Stimulated activated CD4-positive, alpha-beta T cell treated with anti-CD3 and anti-CD28 coated beads, Interleukin-12 subunit alpha, Interleukin-12 subunit beta, amount 100 ng/mL, for 24 hours (primary cell): ENCODE results near the gene CD151.

Source experiments
- DNase-seq, 2 experiments: peaks; one replicate each; pipeline ENCODE4 v3.0.0-alpha.2; 2020; ENCODE audit warnings: low read depth in 2 of 2

CD151 gene

DNA sequence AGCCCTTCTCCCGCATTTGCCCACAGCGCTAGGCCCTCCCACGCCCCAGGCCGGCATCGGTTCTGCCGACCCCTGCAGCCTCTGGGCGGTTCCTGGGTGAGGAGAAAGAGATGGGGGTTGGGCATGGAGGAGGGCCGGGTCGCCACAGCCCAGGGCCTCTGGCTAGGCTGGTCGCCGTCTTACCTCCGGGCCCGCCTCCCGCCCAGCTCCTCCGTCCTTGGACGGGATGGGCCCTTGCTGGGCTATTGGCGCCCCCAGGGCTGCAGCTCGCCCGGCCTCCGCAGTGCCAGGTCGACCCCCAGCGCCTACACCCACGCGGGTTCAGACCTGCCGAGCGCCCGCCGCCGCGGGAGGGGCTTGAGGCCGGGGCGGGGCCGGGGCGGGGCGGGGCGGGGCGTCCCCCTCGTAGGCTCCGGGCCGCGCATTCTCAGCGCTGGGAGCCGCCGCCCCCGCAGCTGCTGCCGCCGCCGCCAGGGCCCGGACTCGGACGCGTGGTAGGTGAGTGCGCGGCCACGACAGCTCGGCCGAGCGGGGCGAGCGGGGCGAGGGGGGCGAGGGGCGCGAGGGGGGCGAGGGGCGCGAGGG is at the start of gene CD151:
Gene CD151, plus strand, starts transcription at position 424 of the 585 bp plus-strand sequence. CDS start 3,118 bp downstream, outside the sequence.
- no peak for DNase-seq

DNA sequence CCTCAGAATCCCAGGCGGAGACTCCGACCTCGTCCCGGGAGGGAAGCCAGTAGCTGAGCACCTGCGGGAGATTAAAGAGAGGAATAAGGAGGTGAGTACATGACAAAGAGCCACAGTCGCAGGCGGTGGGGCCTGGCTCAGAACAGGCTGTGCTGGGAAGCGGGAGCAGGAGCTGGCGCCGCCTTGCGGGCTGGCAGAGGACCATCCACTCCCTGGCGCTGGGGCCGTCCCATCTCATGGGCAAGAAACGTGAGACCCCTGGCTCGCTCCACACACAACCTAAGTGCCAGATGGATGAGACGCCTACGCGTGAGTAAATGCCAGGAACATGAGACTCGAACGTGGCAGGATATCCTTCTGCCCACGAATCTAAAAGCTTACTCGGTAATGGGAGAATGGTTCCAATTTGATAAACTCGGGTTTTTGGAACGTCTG is 49.2 kb upstream of the CD151 start:
- DNase-seq = no peak

DNA sequence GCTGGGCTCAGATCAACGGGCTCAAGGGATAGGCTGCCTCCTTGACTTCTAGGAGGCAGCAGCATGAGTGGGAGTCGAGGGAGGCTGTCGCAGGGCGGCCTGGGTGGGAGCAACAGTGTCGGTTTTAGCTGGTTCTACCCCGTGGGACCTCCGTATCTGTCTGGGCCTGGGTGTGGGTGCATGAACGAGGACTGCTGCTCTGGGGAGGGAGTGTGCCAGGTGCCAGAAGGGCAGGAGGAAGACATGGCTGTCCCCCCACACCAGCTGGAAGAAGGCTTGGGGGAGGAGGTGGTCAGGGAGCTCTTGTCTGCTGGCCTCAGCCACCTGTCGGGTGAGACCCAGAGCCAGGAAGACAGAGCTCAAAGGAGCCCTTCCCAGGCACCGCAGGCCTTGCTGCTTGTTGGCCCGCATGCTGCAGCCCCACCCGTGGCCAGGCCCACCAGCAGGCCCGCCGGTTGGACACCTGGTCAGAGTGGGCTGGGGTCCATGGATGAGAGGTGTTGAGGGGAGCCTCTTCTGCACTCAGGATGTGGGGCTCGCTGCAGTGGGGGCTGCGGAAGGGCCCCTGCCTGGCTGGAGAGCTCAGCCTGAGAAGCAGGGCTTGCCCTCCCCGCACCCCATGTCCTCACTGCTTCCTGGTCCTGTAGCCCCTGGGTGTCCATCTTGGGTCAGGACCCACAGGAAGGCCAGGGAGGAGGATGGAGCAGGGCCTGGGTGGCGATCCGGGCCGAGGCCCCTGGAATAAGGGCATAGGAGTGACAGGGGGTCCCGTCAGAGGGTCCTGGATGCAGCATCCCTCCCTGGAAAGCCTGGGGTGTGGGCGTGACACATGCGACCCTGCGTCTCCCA is 46.3 kb upstream of the CD151 start:
- no peak for DNase-seq

DNA sequence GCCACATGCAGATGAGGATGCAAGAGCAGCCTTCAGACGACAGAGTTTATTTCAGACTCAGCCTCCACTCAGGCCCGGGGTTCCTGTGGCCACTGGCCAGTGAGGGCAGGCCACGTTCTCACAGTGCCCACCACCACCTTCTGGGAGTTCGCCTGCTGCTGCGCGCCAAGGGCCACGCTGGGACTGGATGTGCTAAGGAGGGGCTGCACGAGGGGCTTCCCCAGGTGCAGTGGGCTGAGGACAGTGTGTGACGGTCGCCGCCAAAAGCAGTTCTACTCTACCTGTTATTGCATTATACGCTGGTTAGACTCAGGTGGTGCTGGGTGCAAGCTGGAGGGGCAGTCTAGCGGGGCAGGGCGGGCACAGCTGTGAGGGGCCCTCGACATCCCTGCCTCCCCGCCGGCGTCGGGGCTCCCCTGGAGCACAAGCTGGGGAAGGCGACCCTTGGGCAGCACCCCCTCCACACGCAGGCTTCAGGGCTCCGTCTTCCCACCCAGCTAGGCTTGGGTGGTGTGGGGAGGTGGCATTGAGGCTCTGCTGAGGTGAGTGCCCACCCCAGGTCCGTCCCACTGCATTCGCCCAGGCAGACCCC is 45.6 kb upstream of the CD151 start:
- DNase-seq = no peak

DNA sequence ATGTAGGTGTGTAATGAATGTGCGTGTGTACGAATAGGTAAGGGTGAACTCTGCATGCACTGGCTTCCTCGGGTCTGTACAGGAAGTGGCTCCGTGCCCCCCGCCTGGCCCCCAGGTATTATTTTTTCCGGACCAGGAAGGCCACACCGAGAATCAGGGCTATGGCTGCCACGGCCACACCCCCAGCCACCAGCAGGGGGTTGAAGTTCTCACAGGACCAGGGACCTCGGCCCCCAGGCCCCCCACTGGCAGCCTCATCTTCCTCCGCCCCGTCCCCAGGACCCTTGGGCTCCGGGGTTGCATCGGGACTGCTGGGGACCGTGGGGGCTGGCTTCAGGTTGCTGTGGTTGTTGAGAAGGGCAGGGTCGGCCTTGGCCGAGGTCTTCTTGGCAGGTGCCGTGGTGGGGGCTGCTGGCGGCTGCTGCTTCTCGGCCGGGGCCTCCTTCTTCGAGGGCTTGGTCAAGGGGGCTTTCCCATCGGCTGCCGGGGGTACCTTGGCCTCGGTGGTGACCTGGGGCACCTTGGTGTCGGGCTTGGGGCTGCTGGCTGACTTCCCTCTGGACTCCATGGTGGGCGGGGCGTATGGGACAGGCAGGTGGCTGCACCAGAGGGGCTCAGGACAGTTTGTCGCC is 44.6 kb upstream of the CD151 start:
- DNase-seq = no peak

DNA sequence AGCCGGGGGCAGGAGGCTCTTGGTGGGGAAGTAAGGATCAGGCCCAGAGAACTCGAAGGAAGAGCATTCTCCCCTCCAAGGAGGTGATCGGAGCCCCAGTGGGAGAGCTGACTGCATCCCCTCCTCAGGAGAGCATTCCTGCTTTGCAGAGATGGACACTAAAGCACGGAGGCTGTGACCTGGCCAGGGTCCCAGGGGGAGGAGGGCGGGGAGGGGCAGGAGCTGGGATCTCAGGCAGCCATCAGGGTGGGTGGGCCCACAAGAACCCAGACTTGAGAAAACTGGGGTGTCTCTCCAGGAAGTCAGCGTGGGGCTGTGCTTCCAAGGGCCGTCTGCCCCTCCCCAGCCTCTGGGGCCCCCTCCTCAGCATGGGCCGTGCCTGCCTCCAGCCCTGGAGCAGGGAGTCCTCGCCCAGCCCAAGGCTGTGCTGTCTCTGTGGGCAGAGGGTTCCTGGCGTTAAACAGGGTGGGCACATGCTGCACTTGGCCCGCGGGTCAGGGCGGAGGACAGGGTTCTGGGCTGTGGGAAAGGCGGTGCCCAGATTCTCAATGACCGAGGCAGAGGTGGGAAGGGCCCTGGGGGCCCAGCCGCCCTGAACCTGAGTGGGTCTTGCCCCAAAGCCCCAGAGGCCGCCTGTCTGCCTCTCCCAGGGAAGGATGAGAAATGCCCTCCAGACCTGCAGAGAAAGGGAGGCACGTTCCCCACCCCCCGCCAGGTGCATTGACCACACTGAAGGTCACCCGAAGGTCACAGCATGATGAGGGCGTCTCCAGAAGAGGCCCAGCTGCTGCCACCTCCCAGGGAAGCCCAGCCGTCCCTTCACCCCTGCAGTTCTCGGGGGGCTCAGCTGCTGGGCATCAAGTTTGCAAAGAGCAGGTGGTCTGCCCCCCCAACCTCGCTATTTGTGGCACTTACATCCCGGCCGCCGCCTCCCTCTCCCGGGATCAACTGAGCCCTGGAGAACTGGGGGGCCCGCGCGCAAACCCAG is 43.5 kb upstream of the CD151 start:
- DNase-seq = no peak

DNA sequence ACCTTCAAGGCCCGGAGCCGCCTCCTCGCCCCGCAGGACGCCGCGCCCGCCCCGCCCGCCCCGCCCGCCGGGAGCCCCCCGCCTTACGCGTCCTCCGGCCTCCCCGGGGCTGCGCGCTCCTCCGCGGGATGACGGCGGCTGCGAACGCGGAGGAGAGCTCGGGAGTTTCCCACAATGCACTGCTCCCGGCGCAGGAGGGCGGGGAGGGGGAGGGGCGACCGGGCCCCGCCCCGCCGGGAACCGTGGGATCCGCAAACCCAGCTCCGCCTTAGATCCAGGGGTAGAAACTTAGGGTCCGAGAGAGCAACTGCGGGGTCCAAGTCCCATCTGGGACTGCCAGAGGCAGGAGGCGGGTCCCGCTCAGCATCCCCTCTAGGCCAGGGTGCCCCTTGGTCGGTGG is 42.8 kb upstream of the CD151 start, which contains the start of gene CEND1:
Gene CEND1, minus strand, starts transcription at position 148 of the 400 bp plus-strand sequence. CDS start 1,514 bp downstream, outside the sequence.
- DNase-seq = no peak

DNA sequence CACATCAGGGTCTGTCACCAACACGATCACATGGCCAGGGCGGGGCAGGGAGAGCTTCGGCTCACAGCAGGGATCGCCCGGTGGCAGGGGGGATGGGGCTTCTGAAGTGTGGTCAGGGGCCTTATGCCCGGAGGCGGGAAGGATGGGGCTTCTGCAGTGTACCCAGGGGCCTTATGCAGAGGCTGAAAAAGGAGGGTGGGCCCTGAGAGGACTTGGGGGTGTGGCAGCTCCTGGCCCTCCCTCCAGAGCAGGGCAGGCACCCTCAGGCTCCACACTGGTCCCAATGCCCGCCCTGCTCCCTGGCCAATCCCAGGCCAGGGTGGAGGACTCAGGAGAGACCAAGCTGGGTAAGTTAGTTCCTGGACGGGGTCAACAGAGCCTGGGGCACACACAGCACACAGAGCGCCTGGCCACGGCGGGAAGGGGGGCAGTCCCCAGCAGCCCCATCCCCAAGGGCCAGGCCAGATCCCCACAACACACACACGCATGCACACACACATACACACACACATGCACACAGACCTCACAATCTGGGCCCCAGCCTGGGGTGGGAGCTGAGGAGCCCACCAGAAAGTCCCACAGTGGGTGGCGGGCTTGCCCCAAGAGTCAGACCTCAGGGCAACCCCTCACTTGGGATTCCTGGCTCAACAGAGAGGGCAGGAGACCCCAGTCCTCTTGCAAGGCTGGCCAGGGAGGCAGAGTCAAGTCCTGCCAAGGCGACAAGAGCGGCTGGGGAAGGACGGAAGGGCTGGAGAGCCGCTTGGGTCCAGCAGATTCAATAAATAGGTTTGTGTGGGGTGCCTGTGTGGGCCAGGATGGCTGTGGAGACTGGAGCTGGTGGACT is 41.8 kb upstream of the CD151 start:
- DNase-seq = no peak

DNA sequence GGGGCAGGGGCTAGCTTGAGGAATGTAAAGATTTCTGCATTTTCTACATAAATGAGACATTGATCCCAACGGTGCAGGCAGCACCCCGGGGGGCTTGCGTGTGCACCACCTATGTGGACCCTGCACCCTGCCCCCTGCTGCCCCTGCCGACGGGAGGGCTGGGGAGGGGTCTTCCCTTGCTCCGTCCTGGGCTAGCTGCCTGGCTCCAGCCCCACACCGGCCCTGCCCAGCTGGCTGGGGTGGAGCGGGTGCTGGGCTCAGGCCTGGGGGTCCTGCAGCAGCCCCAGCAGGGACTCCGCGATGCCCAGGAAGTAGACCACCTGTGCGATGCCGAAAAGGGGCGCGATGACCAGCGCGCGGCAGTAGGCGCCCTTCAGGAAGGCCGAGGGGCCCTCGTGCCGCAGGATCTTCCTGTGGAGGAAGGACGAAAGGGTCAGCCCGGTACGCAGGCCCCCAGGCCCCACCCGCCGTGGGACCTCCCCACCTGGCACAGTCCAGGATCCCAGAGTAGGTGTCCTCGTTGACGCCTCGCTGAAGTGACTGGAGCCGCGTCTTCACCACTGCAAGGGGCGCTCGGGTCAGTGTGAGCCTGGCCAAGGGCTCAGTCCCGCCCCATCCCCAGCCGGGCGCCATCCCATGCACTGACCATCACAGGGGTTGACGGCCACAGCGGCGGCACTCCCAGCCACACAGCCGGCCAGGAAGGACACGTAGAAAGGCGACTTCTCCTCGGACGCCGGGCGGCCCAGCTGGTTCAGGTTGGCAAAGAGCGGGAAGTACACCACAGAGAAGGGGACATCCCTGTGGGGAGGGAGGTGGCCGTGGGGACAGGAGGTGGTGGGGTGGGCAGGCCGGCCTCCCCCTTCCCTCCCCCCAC is 40.9 kb upstream of the CD151 start:
- no peak for DNase-seq

DNA sequence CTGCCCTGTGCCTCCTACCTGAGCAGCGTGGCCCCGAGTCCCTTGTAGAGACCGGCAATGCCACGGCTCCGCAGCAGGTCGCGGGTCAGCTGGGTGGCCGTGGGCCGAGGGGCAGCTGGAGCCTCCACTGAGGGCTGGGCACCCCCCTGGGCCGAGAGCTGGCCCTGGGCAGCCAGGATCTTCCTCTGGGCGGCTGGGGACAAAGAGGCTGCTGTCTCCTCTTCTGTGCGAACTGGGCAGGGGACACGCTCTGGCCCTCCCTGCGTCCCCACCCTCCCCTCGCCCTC is 40.3 kb upstream of the CD151 start:
- no peak for DNase-seq

DNA sequence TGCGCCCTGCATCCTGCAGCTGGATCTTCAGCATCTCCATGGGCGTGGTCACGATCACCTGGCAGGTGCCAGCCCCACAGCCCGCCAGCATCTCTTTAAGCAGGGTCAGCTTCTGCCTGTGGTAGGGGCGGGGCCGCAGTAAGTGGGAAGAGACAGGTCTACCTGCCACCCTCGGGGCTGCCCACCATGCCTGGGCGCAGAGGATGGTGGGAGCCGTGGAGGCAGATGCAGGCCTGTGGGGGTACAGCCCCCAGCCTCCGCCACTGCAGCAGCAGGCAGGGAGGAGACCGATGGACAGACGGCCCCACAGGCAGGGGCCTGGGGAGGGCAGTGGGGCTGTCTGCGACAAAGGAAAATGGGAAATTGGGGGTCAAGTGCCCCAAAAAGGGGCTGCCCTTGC is 39.9 kb upstream of the CD151 start:
- no peak for DNase-seq

DNA sequence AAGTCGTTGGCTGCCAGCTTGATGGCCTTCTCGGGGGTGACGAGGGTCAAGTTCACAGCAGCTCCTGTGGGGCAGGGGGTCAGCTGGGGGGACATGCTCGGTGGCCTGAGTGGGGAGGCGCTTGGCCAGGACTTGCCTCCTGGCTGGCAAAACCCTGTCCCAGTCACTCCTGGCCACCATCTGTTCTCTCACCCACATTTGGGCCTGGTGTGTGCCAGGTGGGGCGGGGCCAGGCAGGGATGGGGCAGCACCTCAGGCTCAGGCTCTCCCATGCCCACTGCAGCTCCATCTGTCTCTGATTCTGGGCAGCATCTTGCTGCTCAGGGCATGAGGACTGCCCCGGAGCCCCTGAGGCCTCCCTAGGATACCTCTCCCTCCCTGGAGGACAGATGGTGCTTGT is 39.2 kb upstream of the CD151 start:
- DNase-seq = no peak

DNA sequence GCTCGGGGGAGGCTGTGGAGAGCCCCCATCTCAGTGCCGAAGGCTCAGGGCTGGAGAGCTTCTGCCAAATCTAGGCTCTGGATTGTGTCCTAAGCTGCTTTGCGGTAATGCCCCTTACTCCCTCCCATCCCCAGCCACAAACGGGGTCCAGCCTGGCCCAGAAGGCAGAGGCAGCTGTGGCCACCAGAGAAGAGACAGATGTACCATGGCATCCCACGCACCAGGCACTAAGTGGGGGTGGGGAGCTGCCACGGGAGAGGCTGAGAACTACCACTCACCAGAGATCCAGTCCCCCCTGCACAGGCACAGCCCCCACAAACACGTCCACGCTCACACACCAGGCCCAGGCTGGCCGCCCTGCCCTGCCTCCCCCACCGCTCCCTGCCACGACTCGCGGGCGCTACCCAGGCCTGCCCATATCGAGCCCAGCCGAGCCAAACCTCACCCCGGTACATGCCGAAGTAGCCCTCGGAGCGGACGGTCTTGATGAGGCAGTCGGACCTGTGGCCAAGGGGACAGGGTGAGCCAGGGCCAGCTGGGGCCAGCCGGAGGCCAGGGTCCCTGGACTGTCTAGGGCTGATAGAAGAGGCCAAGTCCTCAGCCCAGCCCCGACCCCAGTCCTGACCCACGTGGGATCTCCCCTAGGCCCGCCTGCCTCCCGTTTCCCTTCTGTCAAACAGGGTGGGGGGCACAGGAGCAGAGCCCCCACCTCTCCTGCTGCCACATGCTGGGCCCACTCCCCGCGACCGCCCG is 38.6 kb upstream of the CD151 start:
- no peak for DNase-seq

DNA sequence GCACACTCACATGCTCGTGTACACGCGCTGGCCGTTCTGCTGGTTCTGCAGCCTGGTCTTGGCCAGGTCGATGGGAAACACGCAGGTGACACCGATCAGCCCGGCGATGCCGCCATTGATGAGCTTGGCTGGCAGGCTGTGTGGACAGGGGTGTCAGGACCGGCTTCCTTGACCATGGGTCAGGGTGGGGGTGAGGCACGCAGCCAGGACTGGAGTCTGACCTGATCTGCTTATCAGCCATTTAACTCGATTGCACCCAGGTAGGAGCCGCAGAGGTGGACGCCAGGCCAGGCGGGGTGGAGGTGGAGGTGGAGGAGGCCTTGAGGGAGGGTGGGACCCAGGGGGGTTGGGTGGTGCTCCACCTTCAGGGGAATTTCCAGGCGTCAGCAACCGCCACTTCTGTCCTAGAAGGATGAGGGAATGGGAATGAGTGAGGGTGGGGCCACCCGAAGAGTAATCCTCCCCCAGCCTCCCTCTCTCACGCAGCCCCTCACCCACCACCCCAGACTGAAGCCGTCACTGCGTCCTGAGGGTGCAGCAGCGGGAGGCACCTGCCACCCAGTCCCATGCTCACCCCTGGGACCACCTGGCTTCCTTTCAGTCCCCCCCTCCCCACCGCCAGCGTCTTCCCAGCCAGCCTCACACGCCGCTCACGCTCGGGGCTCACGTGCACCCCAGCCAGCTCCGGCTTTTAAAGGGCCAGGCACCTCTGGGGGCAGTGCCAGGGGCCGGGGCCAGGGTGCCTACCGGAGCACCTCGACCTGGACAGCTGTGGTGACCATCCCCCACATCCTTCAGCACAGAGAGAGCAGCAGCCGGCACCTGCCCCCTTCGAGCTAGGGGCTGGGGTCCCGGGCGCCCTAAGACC is 37.8 kb upstream of the CD151 start:
- DNase-seq = no peak

DNA sequence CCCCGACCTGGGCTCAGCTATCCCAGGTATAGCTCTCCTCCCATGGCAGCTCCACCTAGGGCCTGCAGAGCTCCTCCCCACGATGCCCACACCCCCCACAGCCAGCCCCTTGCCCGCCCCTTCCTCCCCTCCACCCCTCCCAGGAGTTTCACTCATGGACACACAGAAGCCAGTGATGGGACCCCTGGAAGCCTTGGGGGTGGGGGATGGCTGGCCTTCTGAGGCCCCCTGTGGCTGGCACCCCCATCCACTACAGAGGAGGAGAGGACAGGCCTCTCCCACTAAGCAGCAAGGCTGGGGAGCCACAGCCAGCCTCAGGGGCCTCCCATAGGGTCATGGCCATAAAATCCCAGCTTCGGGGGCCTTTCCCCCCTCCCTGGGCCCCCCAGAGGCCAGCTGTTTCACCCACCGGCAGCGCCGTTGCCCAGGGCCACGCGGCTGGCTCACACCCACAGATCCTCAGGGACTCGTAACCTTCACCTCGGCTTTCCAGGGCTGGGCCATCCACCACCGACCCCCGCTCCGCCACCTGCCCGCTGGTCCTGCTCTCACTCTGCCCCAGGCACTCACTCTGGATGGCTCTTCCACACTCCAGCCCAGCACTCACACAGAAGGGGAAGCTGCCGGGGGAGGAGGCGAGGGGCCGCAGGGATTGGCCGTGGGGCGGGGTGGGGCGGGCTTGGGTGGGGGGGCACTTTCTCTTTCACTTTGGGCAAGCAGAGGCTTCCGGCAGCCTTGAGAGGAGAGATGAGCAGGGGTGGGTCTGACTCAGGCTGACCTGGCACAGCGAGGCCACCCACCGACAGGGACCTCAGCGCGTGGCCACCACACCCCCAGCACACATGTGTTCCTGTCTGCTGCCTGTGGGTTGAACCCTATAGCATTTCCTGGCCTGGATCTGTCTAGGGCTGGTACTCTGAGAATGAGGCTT is 36.9 kb upstream of the CD151 start:
- peak; percentile 67 to 81 for DNase-seq

DNA sequence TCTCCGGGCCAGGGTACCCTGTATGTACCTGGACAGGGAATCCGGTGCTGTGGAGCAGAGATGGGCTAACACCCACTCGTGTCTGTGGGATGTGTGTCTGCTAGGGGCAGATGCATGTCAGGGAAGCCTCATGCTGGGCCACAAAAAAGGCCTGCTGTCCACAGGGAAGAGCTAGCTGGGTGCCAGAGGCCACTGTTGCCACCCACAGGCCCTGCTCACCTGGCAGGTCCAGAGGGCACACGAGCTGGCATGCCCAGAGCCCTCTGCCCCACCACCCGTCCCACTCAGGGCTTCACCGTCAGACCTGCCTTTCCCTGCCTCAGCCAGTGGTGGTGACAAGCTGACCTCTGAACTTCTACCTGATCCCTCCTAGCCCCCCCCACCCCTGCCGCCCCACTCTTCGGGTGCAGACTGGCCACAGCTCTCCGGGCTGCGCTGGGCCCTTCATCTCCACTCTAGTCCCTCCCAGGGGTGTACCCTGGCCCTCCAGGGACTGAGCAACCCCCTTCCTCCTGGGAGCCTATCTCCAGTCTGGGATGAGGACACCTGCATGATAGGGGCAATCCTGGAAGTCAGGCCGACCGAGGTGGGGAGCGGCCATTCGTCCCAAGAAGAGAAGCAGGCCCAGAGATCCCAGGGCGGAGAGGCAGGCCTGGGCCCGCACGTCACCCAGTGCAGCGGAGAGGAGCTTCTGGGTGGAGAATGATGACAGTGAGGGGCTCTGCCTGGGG is 36.0 kb upstream of the CD151 start:
- DNase-seq = no peak
